Kidney (tissue), 14 donors: ENCODE measurements around the gene PEX5. TPM values are rescaled to one million over a fixed set of nuclear protein-coding genes. Genes with fewer than 3 reads are reported as not detected.

Experiments
- DNase-seq, 5 donors: peaks; one replicate each; pipeline ENCODE4 v3.0.0-alpha.2; 2013 to 2020
- FAIRE-seq: peaks from 2 replicates; lab custom pipeline; 2012; peaks lifted over from hg19 to GRCh38; lab: Jason Lieb, UNC
- H3K27ac ChIP-seq, 2 donors: one replicate each; pipeline ENCODE4 v1.7.0; 2013; ENCODE audit warnings: low read depth in 2 of 2, low read length in 2 of 2, inconsistent platforms in 1 of 2
- H3K27me3 ChIP-seq: one replicate; pipeline ENCODE4 v1.7.1; 2013; ENCODE audit warnings: low read length, inconsistent platforms; ENCODE audit not compliant: control insufficient read depth, insufficient read depth
- H3K36me3 ChIP-seq, 3 donors: one replicate each; pipeline versions ENCODE4 v1.7.0 to v1.7.1; 2013; ENCODE audit warnings: low read length in 3 of 3, control low read depth in 1 of 3, inconsistent platforms in 1 of 3; ENCODE audit not compliant: insufficient read depth in 3 of 3, control insufficient read depth in 2 of 3
- H3K4me1 ChIP-seq, 3 donors: one replicate each; pipeline versions ENCODE4 v1.7.0 to v1.7.1; 2013; ENCODE audit warnings: low read length in 3 of 3, inconsistent platforms in 1 of 3, low read depth in 1 of 3; ENCODE audit not compliant: control insufficient read depth in 2 of 3, insufficient read depth in 2 of 3
- H3K4me3 ChIP-seq, 3 donors: one replicate each; pipeline versions ENCODE4 v1.7.0 to v1.8.1; 2013; ENCODE audit warnings: low read length in 3 of 3, control low read depth in 1 of 3, inconsistent platforms in 1 of 3
- H3K9ac ChIP-seq, 3 donors: one replicate each; pipeline versions ENCODE4 v1.7.0 to v1.7.1; 2013; ENCODE audit warnings: low read length in 3 of 3, control low read depth in 1 of 3, inconsistent platforms in 1 of 3
- H3K9me3 ChIP-seq, 3 donors: one replicate each; pipeline versions ENCODE4 v1.7.0 to v1.7.1; 2013; ENCODE audit warnings: low read length in 3 of 3, control low read depth in 1 of 3, inconsistent platforms in 1 of 3; ENCODE audit not compliant: control insufficient read depth in 2 of 3, insufficient read depth in 1 of 3
- intact Hi-C: fragments of 100-400 bp; cut with DNase I; formaldehyde crosslinking; loops from one replicate; pipeline ENCODE4 v1.11.1; 2022
- polyA plus RNA-seq: library from polyadenylated mRNA; stranded (reverse); fragments of 350-450 nt; fragmentation: Illumina TruSeq; extraction: RNeasy Lipid Tissue Mini Kit (QIAGEN cat#74804); gene quantifications from one replicate; pipeline ENCODE4 v1.2.3, GENCODE V29; 2014; ENCODE audit warnings: low read depth, low replicate concordance; ENCODE audit not compliant: insufficient read depth
- total RNA-seq: library from RNA; stranded (reverse); fragmentation: NEBNext Ultra II Directional; extraction: Animal tissue kit (Norgen Biotek cat#: 25700); gene quantifications from one replicate; pipeline ENCODE4 v1.2.1, GENCODE V29; 2021
- TF ChIP-seq, protein P1 (sequence below): IDR thresholded peaks from 3 replicates; pipeline ENCODE4 v1.5.1; 2012; ENCODE audit warnings: mild to moderate bottlenecking, moderate library complexity, borderline replicate concordance; ENCODE audit not compliant: insufficient read depth; ENCODE audit errors: extremely low read depth
- donor health status: control.
- donor health status: control.
- donor health status: control.
- donor health status: control.
- donor health status: control.
- donor health status: DM: yes; HTN: yes; CAD: no.
- donor health status: Normal renal cell carcinoma (clear cell type).

PEX5 gene
- total and polyA plus RNA-seq, 2 donors from 2014 or later: 30.8 to 42.3 TPM

- intact Hi-C loops: no loop called here
- Histone ChIP-seq H3K36me3 (peaks cover 3 to 23% (median 14%) of the 10 kb centered on the region in 3 donors), H3K4me3 (no peak overlapping the region), H3K4me1 (no peaks in the 10 kb centered on the region), H3K27me3 (no peaks in the 10 kb centered on the region), H3K9ac (no peak overlapping the region), H3K27ac (no peak overlapping the region), H3K9me3 (no peaks in the 10 kb centered on the region)
- DNase-seq (no peak), FAIRE-seq (no peak)
- TF ChIP-seq, protein P1, sequence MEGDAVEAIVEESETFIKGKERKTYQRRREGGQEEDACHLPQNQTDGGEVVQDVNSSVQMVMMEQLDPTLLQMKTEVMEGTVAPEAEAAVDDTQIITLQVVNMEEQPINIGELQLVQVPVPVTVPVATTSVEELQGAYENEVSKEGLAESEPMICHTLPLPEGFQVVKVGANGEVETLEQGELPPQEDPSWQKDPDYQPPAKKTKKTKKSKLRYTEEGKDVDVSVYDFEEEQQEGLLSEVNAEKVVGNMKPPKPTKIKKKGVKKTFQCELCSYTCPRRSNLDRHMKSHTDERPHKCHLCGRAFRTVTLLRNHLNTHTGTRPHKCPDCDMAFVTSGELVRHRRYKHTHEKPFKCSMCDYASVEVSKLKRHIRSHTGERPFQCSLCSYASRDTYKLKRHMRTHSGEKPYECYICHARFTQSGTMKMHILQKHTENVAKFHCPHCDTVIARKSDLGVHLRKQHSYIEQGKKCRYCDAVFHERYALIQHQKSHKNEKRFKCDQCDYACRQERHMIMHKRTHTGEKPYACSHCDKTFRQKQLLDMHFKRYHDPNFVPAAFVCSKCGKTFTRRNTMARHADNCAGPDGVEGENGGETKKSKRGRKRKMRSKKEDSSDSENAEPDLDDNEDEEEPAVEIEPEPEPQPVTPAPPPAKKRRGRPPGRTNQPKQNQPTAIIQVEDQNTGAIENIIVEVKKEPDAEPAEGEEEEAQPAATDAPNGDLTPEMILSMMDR: no peak
These were observed 34.5 kb upstream of the PEX5 start for GRCh38 chr12:7154901-7155470.

DNA sequence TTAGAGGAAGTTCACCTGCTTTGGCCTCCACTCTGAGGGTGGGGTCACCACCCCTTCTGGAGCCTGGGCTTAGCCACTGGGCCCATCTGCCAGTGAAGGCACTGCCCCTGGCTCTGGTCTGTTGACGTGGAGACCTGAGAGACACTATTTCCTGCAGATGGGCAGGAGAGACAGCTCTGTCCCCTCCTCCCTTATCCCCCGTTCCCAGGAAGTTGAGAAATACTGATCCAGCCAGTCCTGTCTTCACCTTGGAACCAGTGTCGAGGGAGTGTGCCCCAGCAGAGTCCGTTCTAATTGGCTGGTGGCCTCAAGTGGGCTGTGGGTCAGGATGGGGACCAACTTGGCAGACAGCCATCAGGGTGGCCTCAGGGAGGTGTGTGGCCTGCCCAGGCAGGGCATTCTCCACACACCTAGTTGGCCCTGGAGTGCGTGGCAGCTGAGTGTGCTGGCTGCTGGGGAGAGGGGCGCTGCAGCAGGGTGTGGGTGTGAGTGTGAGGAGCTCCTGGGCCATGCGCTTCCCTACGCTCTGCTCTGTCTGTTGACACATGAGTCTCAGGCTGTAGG lies 33.9 kb upstream of the PEX5 start:
- Histone ChIP-seq H3K9ac (no peak overlapping the region), H3K36me3 (peaks cover 3 to 19% (median 10%) of the 10 kb centered on the region in 3 donors), H3K4me1 (no peaks in the 10 kb centered on the region), H3K27ac (no peak overlapping the region), H3K27me3 (no peaks in the 10 kb centered on the region), H3K4me3 (no peak overlapping the region), H3K9me3 (no peaks in the 10 kb centered on the region)
- TF ChIP-seq, protein P1: no peak
- DNase-seq (peak in 1 of 5 donors; percentile 42), FAIRE-seq (no peak)
- intact Hi-C loops: no loop called here

- Histone ChIP-seq H3K4me3 (no peak overlapping the region), H3K36me3 (peaks cover 0 to 19% (median 3%) of the 10 kb centered on the region in 3 donors), H3K4me1 (no peaks in the 10 kb centered on the region), H3K9me3 (no peaks in the 10 kb centered on the region), H3K27ac (no peak overlapping the region), H3K27me3 (no peaks in the 10 kb centered on the region), H3K9ac (no peak overlapping the region)
- DNase-seq (no peak), FAIRE-seq (no peak)
- intact Hi-C loops: no loop called here
- TF ChIP-seq, protein P1: no peak
These were observed 33.0 kb upstream of the PEX5 start for GRCh38 chr12:7156259-7157197.
